Iris pigment epithelial cell (primary cell): ENCODE results near the gene METTL24.
"Not testable (repeated sequence)": the region's sequence is repeated elsewhere in the genome, so short reads cannot be mapped to it uniquely, and the experiment has no call there.

Experiments
- DNase-seq: peaks from one replicate; pipeline ENCODE4 v3.0.0-alpha.2; 2011; ENCODE audit warnings: low read depth

The METTL24 gene

DNA sequence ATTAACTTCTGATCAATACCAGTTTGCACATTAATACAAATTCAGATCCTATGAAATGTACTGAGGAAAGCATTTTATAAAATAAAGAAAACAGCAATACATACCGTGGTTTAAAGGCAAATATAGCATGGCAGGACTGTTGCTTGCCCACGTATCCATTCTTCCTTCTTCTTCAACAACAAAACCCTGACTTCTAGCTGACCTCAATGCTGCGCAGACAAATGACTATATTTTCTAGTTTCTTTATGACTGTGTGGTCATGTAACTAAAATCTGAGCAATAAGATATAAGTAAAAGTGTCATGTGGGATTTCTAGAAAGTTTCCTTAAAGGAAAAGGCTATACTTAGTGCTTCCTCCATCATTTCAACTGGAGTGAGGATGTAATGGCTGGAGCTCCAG, 92.9 kb downstream of the METTL24 start:
- DNase-seq, result no peak

- no peak for DNase-seq
Observed at GRCh38 chr6:110256366-110256765, 101.8 kb downstream of the METTL24 start.

- DNase-seq, result peak; percentile 41
Observed at GRCh38 chr6:110255211-110255750, 102.9 kb downstream of the METTL24 start.

GRCh38 chr6:110250838-110251237, 107.3 kb downstream of the METTL24 start:
- no peak for DNase-seq

DNA sequence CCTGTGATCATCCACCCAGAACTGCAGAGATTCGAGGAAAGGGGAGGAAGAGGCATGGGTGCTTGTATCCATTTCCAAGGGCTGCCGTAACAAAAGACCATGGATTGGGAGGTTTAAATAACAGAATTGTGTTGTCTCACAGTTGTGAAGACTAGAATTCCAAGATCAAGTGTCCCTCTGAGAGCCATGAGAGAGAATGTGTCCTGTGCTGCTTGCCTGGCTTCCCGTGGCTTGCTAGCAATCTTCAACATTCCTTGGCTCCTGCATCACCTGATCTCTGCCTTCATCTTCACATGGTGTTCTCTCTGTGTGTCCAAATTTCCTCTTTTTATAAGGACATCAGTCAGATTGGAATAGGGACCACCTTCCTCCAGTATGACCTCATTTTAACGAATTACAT, 108.1 kb downstream of the METTL24 start:
- no peak for DNase-seq

DNA sequence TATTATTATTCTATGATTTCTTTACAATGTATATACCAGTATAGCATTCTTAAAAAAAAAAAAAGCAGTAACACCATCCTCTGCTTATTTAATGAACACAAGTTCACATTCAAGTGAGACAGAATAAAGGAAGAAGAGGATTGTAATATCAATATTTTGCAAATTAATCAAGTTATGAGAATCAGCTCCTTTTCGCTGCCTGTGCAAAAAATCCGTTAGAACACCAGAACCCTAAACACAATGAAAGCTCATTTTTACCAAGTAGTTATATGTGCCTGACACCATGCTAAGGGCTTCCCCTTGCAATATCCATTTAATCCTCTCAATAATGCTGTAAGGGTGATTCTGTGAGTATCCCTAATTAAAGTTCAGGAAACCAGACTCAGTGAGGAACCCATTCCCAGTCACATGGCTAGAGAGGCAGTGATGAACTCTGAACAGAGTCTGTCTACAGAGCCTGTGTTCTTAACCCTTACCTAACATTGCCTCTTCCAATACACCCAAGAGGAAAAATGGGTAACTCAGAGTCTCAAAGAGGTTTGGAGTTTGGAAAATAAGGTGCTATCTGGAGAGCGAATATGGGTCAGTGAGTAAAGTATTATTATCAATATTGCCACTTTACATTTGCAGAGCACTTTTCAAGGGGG, 111.1 kb downstream of the METTL24 start:
- no peak for DNase-seq

DNA sequence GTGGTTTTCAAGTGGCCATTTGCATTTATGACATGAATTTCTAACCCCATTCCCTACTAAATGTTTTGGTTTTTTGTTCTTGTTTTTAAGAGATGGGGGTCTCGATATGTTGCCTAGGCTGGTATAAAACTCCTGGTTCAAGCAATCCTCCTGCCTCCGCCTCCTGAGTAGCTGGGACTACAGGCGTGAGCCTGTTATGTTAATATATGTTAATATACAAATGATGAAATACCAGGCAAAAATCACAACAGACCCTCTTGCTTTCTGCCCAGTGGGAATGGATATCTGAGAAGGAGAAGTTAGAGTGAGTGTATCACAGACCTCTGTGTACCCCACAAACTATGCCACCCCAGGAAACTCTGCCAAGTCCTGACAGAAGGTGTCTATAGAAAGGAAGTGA, 111.8 kb downstream of the METTL24 start:
- DNase-seq, result no peak

- DNase-seq, result peak; percentile 5
Observed at GRCh38 chr6:110244621-110245020, 113.5 kb downstream of the METTL24 start.

DNA sequence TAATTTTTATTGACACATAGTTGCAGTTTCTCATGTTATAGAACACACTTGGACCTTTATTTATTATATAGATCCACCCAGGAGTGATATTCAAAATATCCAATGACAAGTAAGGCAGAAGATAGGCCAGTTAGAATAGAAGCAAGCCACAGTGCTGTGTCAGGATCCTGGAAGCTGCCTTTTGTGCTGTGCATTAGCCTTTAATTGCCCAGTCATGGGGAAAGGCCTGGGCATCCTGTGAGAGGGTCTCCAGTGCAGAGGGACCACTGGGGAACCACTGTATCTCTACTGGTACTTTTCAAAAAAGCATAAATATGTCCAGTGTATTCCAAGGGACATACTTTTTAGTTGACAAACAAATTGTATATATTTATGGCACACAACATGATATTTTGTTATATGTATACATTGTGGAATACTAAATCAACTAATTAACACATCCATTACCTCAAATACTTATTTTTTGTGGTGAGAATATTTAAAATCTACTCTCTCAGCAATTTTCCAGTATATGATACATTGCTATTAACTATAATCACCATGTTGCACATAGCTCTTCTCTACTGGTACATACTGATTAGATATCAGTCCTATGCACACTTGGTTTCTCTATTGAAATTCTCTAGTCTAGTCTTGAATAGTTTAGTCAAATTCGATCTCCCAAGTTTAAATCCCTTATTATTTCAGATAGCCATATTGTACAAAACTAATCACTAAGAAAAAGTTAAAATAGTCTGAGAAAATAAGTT, 118.4 kb downstream of the METTL24 start:
- DNase-seq, result no peak

DNA sequence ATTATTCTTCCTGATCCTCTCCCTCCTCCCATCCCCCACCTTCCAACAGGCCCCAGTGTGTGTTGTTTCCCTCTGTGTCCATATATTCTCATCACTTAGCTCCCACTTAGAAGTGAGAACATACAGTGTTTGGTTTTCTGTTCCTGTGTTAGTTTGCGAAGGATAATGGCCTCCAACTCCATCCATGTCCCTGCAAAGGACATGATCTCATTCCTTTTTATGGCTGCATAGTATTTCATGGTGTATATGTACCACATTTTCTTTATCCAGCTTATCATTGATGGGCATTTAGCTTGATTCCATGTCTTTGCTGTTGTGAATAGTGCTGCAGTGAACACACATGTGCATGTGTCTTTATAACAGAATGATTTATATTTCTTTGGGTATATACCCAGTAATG, 122.1 kb downstream of the METTL24 start:
- not testable (repeated sequence) for DNase-seq

GRCh38 chr6:110233770-110234374, 124.3 kb downstream of the METTL24 start:
- DNase-seq, result peak; percentile 55

DNA sequence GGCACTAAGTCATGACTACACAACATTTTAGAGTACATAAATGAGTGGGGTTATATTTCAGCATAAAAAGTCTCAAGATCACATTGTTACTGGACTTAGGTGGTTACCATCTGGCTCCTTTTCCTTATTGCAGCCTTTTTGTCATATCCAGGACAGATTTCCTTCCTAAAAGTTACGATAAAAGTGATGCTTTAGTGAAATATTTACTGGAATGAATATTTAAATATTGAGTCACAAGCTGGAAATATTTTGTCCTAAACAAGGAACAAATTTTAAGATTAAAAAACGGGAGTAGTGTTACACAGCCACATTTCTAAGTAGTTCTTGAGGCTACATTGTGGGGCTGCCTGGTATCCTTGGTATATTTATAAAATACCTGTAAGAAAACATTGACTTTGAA, 125.7 kb downstream of the METTL24 start:
- peak; percentile 45 for DNase-seq

- no peak for DNase-seq
Observed at GRCh38 chr6:110226261-110226660, 131.9 kb downstream of the METTL24 start.

- DNase-seq, result peak; percentile 8
Observed at GRCh38 chr6:110221738-110222137, 136.4 kb downstream of the METTL24 start.

- peak; percentile 41 for DNase-seq
Observed at GRCh38 chr6:110217266-110217665, 140.9 kb downstream of the METTL24 start.

DNA sequence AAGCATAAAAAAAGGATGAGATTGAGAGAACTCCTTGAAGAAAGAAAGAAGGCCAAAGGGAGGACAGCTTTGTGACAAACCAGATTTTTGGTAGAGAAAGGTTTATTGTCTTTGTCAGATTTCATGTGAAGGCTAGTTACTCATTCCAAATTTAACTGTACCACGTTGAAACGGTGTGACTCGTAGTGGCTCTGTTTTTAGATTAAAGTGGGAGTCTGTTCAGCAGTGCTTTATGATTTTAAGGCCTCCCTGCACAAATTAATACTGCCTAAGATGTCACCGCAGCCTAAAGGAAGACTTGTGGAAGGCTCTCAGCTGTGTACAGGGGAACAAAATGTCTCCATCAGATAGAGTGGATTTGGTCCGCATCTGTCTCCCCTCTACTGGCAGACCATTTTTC, 142.0 kb downstream of the METTL24 start:
- no peak for DNase-seq

DNA sequence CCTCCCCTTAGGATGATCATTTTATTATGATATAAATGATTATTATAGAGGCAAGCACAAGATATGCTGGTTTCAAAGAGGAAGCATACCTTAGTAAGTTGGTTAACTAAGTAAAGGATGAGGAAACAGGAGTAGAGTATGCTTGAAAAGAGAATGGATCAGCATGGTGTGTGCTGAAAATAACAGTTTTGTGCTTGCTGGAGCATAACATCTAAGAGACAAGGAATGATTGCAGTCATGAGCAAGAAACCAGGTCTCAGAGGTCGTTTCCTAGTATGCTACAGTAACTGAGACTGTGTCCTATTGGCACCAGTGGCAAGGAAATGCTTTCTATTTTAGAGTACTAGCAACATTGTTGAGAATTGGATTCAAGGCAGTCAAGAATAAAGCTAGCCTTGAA, 143.8 kb downstream of the METTL24 start:
- no peak for DNase-seq

DNA sequence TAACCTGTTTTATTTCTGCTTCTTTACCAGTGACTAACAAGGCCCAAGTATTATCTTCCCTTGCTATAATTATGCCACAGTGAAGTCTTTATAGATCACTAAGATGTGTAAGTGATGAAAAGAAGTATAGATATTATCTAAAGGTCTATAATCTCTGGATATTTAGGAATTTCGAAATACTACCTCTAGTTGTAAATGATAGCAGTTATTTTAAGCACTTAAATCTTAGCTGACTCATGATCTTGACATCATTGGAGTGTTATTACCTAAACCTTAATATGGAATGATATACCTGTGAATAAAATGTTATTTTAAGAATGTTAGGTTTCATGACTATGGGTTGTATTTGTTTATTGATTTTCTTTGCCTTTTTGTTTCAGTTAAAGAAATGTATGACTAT, 146.4 kb downstream of the METTL24 start:
- DNase-seq, result no peak

- DNase-seq, result no peak
Observed at GRCh38 chr6:110207652-110208051, 150.5 kb downstream of the METTL24 start.

GRCh38 chr6:110201151-110201884, 156.8 kb downstream of the METTL24 start:
- DNase-seq, result no peak

GRCh38 chr6:110198561-110198960, 159.6 kb downstream of the METTL24 start:
- DNase-seq, result no peak

DNA sequence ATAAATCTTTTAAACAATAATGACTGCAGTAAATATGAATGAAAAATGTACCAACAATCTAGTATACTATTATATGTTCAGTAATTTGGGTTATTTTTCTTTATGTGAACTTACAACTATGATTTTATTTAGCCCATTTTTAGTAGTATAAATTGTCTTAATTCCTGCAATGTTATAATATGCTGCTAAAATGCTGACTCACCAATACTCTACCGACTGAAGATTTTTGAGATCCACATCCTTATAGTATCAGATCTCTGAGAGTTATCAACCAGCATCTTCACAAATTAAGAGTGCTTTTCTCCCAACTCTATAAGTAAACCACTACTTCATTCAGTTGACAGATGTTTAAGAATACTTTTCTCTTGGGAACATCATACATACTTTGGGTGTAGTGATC, 161.3 kb downstream of the METTL24 start:
- no peak for DNase-seq
